Stimulated activated naive B cell treated with anti-CD40 and anti-IgM and Interleukin-4, amounts not matched to agents 10 μg/mL and 1 μg/mL and 100 μg/mL, for 72 hours (primary cell): ENCODE measurements around the gene HLA-DQA2.
"Not testable (repeated sequence)": the region's sequence is repeated elsewhere in the genome, so short reads cannot be mapped to it uniquely, and the experiment has no call there.

Experiments used
- ATAC-seq, 2 donors: fragments of 150-1000 bp; cut with Tn5 transposase; replicated peaks; 2 replicates each; pipeline ENCODE4 v1.10.0; 2021; ENCODE audit warnings: moderate library complexity in 1 of 2
- DNase-seq: peaks from one replicate; pipeline ENCODE4 v3.0.0; 2021
- H3K27ac Mint-ChIP-seq: one replicate; pipeline ENCODE4 v1.8.0; 2022; ENCODE audit warnings: mild to moderate bottlenecking, mixed read lengths
- H3K27me3 Mint-ChIP-seq, 2 donors: one replicate each; pipeline ENCODE4 v1.8.0; 2022; ENCODE audit warnings: mixed read lengths in 2 of 2
- H3K36me3 Mint-ChIP-seq, 2 donors: one replicate each; pipeline ENCODE4 v1.8.0; 2022; ENCODE audit warnings: mixed read lengths in 2 of 2, mild to moderate bottlenecking in 1 of 2
- H3K4me1 Mint-ChIP-seq, 2 donors: one replicate each; pipeline ENCODE4 v1.8.0; 2022; ENCODE audit warnings: mixed read lengths in 2 of 2, mild to moderate bottlenecking in 1 of 2
- H3K4me3 Mint-ChIP-seq, 2 donors: one replicate each; pipeline ENCODE4 v1.8.0; 2022; ENCODE audit warnings: mild to moderate bottlenecking in 2 of 2, mixed read lengths in 2 of 2, moderate library complexity in 1 of 2
- H3K9me3 Mint-ChIP-seq, 2 donors: one replicate each; pipeline ENCODE4 v1.8.0; 2022; ENCODE audit warnings: mixed read lengths in 2 of 2, mild to moderate bottlenecking in 1 of 2

The HLA-DQA2 gene

DNA sequence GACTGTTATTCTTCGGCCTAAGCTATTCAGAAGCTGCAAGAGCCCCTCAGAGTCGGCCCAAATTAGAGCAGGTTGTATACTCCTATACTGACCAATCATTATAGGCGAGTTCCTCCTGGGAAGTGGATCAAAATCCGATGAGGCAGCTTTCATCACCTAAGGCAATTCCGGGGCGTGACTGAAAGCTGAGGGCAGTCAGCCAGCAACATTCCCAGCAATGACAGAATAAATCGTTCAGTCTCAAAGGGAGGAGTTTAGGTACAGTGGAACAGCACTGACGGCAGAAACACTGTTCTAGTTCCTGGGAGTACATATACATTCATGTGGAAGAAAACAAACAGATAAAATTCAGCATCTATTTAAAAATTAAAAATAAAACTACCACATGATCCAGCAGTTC, 11.4 kb downstream of the HLA-DQA2 start:
- no peak for DNase-seq
- Mint-ChIP-seq H3K9me3 (no peaks in the 10 kb centered on the region), H3K27me3 (peaks cover 6 to 22% of the 10 kb centered on the region in 2 donors), H3K4me3 (no peak overlapping the region), H3K36me3 (no peaks in the 10 kb centered on the region), H3K27ac (no peak overlapping the region), H3K4me1 (no peaks in the 10 kb centered on the region)
- no peak for ATAC-seq

DNA sequence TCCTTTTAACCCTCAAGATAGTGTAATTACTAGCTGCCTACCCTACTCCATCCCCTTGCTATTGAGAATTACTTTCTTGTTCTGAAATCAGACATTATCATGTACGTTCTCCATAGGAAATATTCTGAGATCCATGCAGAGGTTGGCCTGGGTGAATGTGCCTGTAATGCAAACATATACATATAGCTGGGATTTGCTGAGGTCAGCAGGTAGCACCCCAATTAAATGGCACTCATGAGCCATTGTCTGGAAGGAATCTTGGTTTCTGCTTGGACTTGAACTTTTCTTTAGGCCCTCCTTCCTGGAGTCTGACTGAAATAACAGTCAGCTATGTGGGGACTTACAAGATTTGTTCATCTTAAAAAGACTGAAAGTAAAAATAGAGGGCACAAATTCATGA, 18.5 kb downstream of the HLA-DQA2 start:
- Mint-ChIP-seq H3K4me1 (no peaks in the 10 kb centered on the region), H3K36me3 (no peaks in the 10 kb centered on the region), H3K9me3 (no peaks in the 10 kb centered on the region), H3K4me3 (no peak overlapping the region), H3K27me3 (peaks cover 31 to 36% of the 10 kb centered on the region in 2 donors), H3K27ac (no peak overlapping the region)
- ATAC-seq (no peak), DNase-seq (no peak)

DNA sequence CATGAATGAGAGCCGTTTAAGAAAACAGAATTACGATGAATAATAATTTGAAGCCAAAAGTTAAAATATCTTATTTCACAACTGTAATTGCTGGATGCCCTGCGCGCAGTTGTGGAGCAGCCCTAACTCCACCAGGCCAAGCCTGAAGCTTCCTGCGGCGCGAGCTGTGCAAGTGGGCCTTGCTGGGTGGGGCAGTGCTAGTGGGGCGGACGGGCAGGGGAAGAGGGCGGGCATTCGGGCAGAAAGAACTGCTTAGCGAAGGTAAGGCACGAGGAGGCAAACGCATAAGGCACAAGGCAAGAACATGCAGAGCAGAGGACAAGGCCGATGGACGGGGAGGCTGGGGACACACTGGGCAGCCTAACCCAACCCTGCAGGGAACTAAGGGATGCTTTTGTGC, 19.9 kb downstream of the HLA-DQA2 start:
- DNase-seq (no peak), ATAC-seq (peak; percentile 68)
- no peaks in the 10 kb centered on the region for H3K9me3 Mint-ChIP-seq
- peak overlapping the region; percentile 62 to 72 for H3K4me3 Mint-ChIP-seq
- H3K27me3 Mint-ChIP-seq, result peaks cover 35 to 36% of the 10 kb centered on the region in 2 donors
- H3K27ac Mint-ChIP-seq, result peak overlapping the region; percentile 73
- no peaks in the 10 kb centered on the region for H3K4me1 Mint-ChIP-seq
- no peaks in the 10 kb centered on the region for H3K36me3 Mint-ChIP-seq

GRCh38 chr6:32761548-32761947, 20.4 kb downstream of the HLA-DQA2 start:
- H3K36me3 Mint-ChIP-seq, result no peaks in the 10 kb centered on the region
- peaks cover 33 to 34% of the 10 kb centered on the region in 2 donors for H3K27me3 Mint-ChIP-seq
- peak overlapping the region; percentile 67 for H3K27ac Mint-ChIP-seq
- H3K4me1 Mint-ChIP-seq, result no peaks in the 10 kb centered on the region
- H3K4me3 Mint-ChIP-seq, result peak overlapping the region; percentile 61 to 63
- DNase-seq, result no peak
- no peaks in the 10 kb centered on the region for H3K9me3 Mint-ChIP-seq
- ATAC-seq, result no peak

DNA sequence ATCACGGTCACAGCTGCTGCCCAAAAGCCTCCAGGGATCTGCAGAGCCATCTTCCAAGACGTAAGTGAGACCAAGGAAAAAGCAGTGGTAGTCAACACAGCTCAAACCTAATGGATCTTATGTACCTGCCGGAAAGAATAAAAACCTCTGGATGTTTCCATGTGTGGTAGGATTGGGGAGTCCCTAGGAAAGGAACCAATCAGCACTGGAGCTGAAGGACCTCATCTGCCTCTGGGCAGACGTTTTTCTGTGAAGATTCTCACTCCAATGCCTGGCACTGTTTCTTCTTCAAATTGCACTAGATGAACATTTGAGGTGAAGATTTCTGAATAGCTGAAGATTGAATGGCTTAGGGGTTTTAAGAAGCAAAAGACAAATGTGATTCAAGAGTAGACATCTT, 22.2 kb downstream of the HLA-DQA2 start, which contains the start of gene HLA-DQB2:
Gene HLA-DQB2 (minus strand): TSS at position 112 of the 400 bp plus-strand sequence. CDS start 62 bp downstream, at position 50.
- H3K27me3 Mint-ChIP-seq, result peaks cover 45 to 46% of the 10 kb centered on the region in 2 donors
- H3K4me3 Mint-ChIP-seq, result no peak within 1 kb of the TSS
- H3K27ac Mint-ChIP-seq, result peak within 1 kb of the TSS; percentile 33
- no peaks in the 10 kb centered on the region for H3K9me3 Mint-ChIP-seq
- DNase-seq, result no peak
- no peaks in the 10 kb centered on the region for H3K36me3 Mint-ChIP-seq
- no peaks in the 10 kb centered on the region for H3K4me1 Mint-ChIP-seq
- ATAC-seq, result no peak

GRCh38 chr6:32764048-32764447, 22.9 kb downstream of the HLA-DQA2 start:
- H3K27me3 Mint-ChIP-seq, result peaks cover 46 to 49% of the 10 kb centered on the region in 2 donors
- DNase-seq (no peak), ATAC-seq (no peak)
- no peaks in the 10 kb centered on the region for H3K4me1 Mint-ChIP-seq
- H3K9me3 Mint-ChIP-seq, result no peaks in the 10 kb centered on the region
- H3K4me3 Mint-ChIP-seq, result no peak overlapping the region
- H3K27ac Mint-ChIP-seq, result no peak overlapping the region
- no peaks in the 10 kb centered on the region for H3K36me3 Mint-ChIP-seq

- DNase-seq (no peak), ATAC-seq (no peak)
- no peak overlapping the region for H3K4me3 Mint-ChIP-seq
- peaks cover 0 to 2% of the 10 kb centered on the region in 2 donors for H3K4me1 Mint-ChIP-seq
- H3K27ac Mint-ChIP-seq, result no peak overlapping the region
- H3K9me3 Mint-ChIP-seq, result no peaks in the 10 kb centered on the region
- H3K36me3 Mint-ChIP-seq, result no peaks in the 10 kb centered on the region
- peaks cover 23 to 29% of the 10 kb centered on the region in 2 donors for H3K27me3 Mint-ChIP-seq
Observed at GRCh38 chr6:32772656-32773055, 31.5 kb downstream of the HLA-DQA2 start.

DNA sequence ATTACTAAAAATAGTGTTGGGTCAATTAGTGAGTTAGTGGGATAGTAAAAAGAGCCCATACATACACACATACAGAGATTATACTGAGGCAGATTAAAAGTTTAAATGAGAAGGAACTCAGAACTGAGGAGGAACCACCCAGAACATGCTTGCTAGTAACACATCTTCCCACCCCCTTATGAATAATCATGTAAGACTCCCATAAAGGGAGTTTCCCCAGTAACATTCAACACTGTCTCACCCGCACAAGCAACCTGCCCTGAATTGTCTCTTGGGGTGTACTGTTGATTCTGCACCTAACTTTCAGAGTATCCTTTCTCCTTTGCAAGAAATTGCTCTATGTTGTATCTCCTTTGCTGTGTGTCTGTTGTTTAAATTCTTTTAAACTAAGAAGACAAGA, 33.2 kb downstream of the HLA-DQA2 start:
- peaks cover 0 to 2% of the 10 kb centered on the region in 2 donors for H3K4me1 Mint-ChIP-seq
- DNase-seq (no peak), ATAC-seq (peak; percentile 72 to 86)
- H3K4me3 Mint-ChIP-seq, result no peak overlapping the region
- no peaks in the 10 kb centered on the region for H3K9me3 Mint-ChIP-seq
- H3K27ac Mint-ChIP-seq, result no peak overlapping the region
- H3K27me3 Mint-ChIP-seq, result peaks cover 14 to 24% of the 10 kb centered on the region in 2 donors
- no peaks in the 10 kb centered on the region for H3K36me3 Mint-ChIP-seq

DNA sequence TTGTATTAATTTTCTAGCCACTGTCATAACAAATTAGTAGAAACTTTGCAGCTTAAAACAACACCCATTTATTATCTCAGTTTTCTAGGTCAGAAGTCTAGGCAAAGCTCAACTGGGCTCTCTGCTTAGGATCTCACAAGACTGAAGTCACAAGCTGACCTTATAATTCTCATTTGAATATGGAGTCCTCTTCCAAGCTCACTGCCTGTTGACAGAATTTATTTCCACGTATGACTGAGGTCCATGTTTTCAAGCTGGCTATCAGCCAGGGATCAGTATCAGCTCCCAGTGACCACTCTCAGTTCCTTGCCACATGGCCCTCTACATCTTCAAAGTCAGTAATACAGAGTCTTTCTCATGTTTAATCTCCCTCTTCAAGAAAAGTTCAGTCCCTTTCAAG, 33.9 kb downstream of the HLA-DQA2 start:
- H3K27me3 Mint-ChIP-seq, result peaks cover 7 to 17% of the 10 kb centered on the region in 2 donors
- DNase-seq, result no peak
- H3K27ac Mint-ChIP-seq, result no peak overlapping the region
- no peaks in the 10 kb centered on the region for H3K9me3 Mint-ChIP-seq
- ATAC-seq, result no peak
- no peak overlapping the region for H3K4me3 Mint-ChIP-seq
- H3K4me1 Mint-ChIP-seq, result peaks cover 0 to 2% of the 10 kb centered on the region in 2 donors
- no peaks in the 10 kb centered on the region for H3K36me3 Mint-ChIP-seq

- Mint-ChIP-seq H3K4me1 (peaks cover 7 to 8% of the 10 kb centered on the region in 2 donors), H3K27ac (no peak overlapping the region), H3K4me3 (no peak overlapping the region), H3K36me3 (no peaks in the 10 kb centered on the region), H3K9me3 (peaks cover 0 to 3% of the 10 kb centered on the region in 2 donors), H3K27me3 (no peaks in the 10 kb centered on the region)
- ATAC-seq (no peak), DNase-seq (no peak)
Observed at GRCh38 chr6:32779036-32779435, 37.8 kb downstream of the HLA-DQA2 start.

DNA sequence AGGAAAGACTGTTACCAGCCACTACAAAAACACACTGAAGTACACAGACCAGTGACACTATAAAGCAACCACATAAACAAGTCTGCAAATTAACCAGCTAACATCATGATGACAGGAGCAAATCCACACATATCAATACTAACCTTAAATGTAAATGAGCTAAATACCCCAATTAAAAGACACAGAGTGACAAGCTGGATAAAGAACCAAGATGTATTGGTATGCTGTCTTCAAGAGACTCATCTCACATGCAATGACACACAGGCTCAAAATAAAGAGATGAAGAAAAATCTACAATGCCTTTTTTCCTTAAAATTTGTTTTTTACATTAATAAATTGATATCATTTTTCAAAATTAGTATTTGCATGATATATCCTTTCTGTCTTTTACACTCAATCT, 41.7 kb downstream of the HLA-DQA2 start:
- ATAC-seq, H3K36me3 Mint-ChIP-seq, DNase-seq, H3K27me3 Mint-ChIP-seq, H3K4me3 Mint-ChIP-seq, H3K9me3 Mint-ChIP-seq, H3K27ac Mint-ChIP-seq: not testable (repeated sequence)
- H3K4me1 Mint-ChIP-seq, result peaks cover 9 to 13% of the 10 kb centered on the region in 2 donors

- peaks cover 0 to 5% of the 10 kb centered on the region in 2 donors for H3K27me3 Mint-ChIP-seq
- no peak overlapping the region for H3K4me3 Mint-ChIP-seq
- H3K36me3 Mint-ChIP-seq, result no peaks in the 10 kb centered on the region
- H3K4me1 Mint-ChIP-seq, result peaks cover 4 to 5% of the 10 kb centered on the region in 2 donors
- H3K27ac Mint-ChIP-seq, result no peak overlapping the region
- DNase-seq (peak; percentile 44), ATAC-seq (peak; percentile 87 to 94)
- peaks cover 0 to 3% of the 10 kb centered on the region in 2 donors for H3K9me3 Mint-ChIP-seq
Observed at GRCh38 chr6:32785781-32786533, 44.8 kb downstream of the HLA-DQA2 start.

DNA sequence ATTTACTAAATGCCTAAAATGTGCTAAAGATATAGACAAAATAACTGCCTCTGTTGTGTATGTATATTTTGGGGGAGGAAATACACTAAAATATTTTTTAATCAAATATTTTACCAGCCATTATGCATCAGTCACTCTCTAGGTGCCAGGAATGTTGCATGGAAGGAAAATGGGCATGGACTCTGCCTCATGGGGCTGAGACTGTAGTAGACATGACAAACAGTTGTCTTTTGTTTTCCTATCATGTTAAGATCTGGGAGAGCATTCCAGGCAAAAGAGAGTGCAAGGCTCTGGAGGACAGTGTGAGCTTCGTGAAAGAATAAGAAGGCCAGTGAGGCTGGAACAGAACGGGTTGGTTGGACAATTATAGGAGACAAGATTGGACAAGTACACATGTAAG, 49.1 kb downstream of the HLA-DQA2 start:
- Mint-ChIP-seq H3K27me3 (peaks cover 0 to 5% of the 10 kb centered on the region in 2 donors), H3K9me3 (no peaks in the 10 kb centered on the region), H3K4me3 (no peak overlapping the region), H3K27ac (no peak overlapping the region), H3K4me1 (peaks cover 21 to 24% of the 10 kb centered on the region in 2 donors), H3K36me3 (no peaks in the 10 kb centered on the region)
- ATAC-seq, result no peak
- DNase-seq, result no peak

GRCh38 chr6:32792901-32793435, 51.8 kb downstream of the HLA-DQA2 start:
- Mint-ChIP-seq H3K27ac (no peak overlapping the region), H3K27me3 (no peaks in the 10 kb centered on the region), H3K36me3 (peaks cover 0 to 4% of the 10 kb centered on the region in 2 donors), H3K4me1 (peaks cover 36 to 41% of the 10 kb centered on the region in 2 donors), H3K9me3 (no peaks in the 10 kb centered on the region), H3K4me3 (no peak overlapping the region)
- DNase-seq (no peak), ATAC-seq (no peak)

- Mint-ChIP-seq H3K9me3 (peaks cover 9 to 13% of the 10 kb centered on the region in 2 donors), H3K27me3 (no peaks in the 10 kb centered on the region), H3K4me3 (peak overlapping the region in 1 of 2 donors; percentile 6), H3K36me3 (peaks cover 5 to 16% of the 10 kb centered on the region in 2 donors), H3K27ac (peak overlapping the region; percentile 84), H3K4me1 (peaks cover 41% of the 10 kb centered on the region in 2 donors)
- peak; percentile 73 for ATAC-seq
- DNase-seq, result no peak
Observed at GRCh38 chr6:32794510-32794909, 53.3 kb downstream of the HLA-DQA2 start.
